Tibial nerve (tissue), 4 donors: ENCODE results near the gene NT5DC2. TPM values are rescaled to one million over a fixed set of nuclear protein-coding genes. Genes with fewer than 3 reads are reported as not detected.
A peak's percentile ranks its signal among the peaks of the same experiment; 100 is the strongest.

Source experiments
- DNase-seq, 2 donors: peaks; one replicate each; pipeline ENCODE4 v3.0.0-alpha.2; 2019; ENCODE audit warnings: low spot score in 2 of 2
- H3K27ac ChIP-seq, 4 donors: fragments of 200-600 bp; sonication (generic) in 3 of 4; one replicate each; pipeline ENCODE4 v1.5.1; 2017 to 2019; ENCODE audit warnings: mild to moderate bottlenecking in 1 of 4
- H3K27me3 ChIP-seq, 2 donors: fragments of 200-600 bp; sonication (generic) in 1 of 2; one replicate each; pipeline versions ENCODE4 v1.5.1 to v1.6.0; 2017 to 2019
- H3K36me3 ChIP-seq, 3 donors: fragments of 200-600 bp; sonication (generic); one replicate each; pipeline ENCODE4 v1.5.1; 2018 to 2019
- H3K4me1 ChIP-seq, 4 donors: fragments of 200-600 bp; sonication (generic) in 3 of 4; one replicate each; pipeline ENCODE4 v1.5.1; 2017 to 2019
- H3K4me3 ChIP-seq, 4 donors: fragments of 200-600 bp; sonication (generic) in 3 of 4; one replicate each; pipeline ENCODE4 v1.5.1; 2017 to 2019; ENCODE audit warnings: mild to moderate bottlenecking in 1 of 4, moderate library complexity in 1 of 4
- H3K9me3 ChIP-seq, 4 donors: fragments of 200-600 bp; sonication (generic) in 3 of 4; one replicate each; pipeline ENCODE4 v1.5.1; 2017 to 2019
- EP300 ChIP-seq, 2 donors: sonication (generic); formaldehyde crosslinking; IDR thresholded peaks; one replicate each; pipeline ENCODE4 v1.6.1; 2017; ENCODE audit warnings: antibody characterized with exemption in 2 of 2, mild to moderate bottlenecking in 1 of 2
- POLR2A ChIP-seq, 2 donors: fragments of 450-650 bp; IDR thresholded peaks; one replicate each; pipeline ENCODE4 v1.6.1; 2017; ENCODE audit warnings: antibody characterized with exemption in 2 of 2, mild to moderate bottlenecking in 2 of 2, moderate library complexity in 2 of 2
- WGBS, 2 donors: methylation state at CpG; one replicate each; pipeline ENCODE4 v1.1.5; 2018; 5-methylcytosine and 5-hydroxymethylcytosine counted together
- total RNA-seq, 4 donors: library from RNA; depleted of rRNA; stranded (reverse); fragments of >200 nt; gene quantifications; one replicate each; pipeline ENCODE4 v1.1.0, GENCODE V29; 2016
- TF ChIP-seq, protein P1 (sequence below), 5 experiments: fragments of 200-600 bp in 3 of 5; fragments of 450-650 bp in 2 of 5; sonication (generic) in 3 of 5; IDR thresholded peaks; one replicate each; pipeline ENCODE4 v1.5.1; 2016 to 2019; ENCODE audit warnings: antibody characterized with exemption in 5 of 5, mild to moderate bottlenecking in 3 of 5, moderate library complexity in 2 of 5

NT5DC2 gene
- total RNA-seq, 4 donors from 2014 or later, result 71.1 to 133 (median 94.2) TPM

DNA sequence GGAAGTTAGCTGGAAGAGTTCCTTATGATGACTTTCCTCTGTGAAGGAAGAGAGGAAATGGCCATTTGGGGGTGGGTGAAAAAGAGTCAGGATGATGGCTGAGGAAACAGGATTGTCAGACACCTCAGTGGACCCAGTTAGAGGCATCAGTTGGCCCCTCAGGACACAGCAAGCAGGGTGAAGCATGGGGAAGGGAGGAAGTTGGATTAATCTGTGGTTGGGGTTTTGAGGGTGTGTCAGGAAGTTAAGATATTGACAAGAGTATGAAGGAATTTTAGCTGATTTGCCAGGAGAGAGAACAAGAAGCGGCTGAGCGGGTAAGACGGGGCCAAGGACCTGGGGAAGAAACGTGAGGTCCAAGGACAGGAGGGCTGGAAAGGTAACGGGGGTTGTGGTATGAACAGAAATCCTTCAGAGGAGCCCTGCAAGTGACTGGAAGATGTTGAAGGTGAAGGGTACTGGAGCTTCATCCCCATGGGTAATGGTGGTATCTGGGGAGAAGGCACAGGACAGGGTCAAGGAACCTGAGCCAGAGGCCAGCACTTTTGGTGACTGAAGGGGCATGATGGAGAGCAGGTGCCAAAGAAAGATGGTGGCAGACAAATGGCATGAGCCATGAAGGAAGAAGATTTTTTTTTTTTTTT, 5.5 kb upstream of the NT5DC2 start:
- no peaks in the 10 kb centered on the region for H3K9me3 ChIP-seq
- H3K27ac ChIP-seq, result peak overlapping the region in 1 of 4 donors; percentile 15
- no peak overlapping the region for H3K4me3 ChIP-seq
- peaks cover 0 to 53% (median 23%) of the 10 kb centered on the region in 4 donors for H3K4me1 ChIP-seq
- DNase-seq, result no peak
- H3K27me3 ChIP-seq, result no peaks in the 10 kb centered on the region
- peaks cover 0 to 25% (median 0%) of the 10 kb centered on the region in 3 donors for H3K36me3 ChIP-seq
- 80 to 82% methylated on average over 5 of the region's 5 CpGs for WGBS, 2 donors
- TF ChIP-seq EP300 (IDR thresholded peaks at IDR 0.05), result no peak
- TF ChIP-seq POLR2A (IDR thresholded peaks at IDR 0.05), result no peak
- TF ChIP-seq, protein P1, sequence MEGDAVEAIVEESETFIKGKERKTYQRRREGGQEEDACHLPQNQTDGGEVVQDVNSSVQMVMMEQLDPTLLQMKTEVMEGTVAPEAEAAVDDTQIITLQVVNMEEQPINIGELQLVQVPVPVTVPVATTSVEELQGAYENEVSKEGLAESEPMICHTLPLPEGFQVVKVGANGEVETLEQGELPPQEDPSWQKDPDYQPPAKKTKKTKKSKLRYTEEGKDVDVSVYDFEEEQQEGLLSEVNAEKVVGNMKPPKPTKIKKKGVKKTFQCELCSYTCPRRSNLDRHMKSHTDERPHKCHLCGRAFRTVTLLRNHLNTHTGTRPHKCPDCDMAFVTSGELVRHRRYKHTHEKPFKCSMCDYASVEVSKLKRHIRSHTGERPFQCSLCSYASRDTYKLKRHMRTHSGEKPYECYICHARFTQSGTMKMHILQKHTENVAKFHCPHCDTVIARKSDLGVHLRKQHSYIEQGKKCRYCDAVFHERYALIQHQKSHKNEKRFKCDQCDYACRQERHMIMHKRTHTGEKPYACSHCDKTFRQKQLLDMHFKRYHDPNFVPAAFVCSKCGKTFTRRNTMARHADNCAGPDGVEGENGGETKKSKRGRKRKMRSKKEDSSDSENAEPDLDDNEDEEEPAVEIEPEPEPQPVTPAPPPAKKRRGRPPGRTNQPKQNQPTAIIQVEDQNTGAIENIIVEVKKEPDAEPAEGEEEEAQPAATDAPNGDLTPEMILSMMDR (IDR thresholded peaks at IDR 0.05), result no peak

DNA sequence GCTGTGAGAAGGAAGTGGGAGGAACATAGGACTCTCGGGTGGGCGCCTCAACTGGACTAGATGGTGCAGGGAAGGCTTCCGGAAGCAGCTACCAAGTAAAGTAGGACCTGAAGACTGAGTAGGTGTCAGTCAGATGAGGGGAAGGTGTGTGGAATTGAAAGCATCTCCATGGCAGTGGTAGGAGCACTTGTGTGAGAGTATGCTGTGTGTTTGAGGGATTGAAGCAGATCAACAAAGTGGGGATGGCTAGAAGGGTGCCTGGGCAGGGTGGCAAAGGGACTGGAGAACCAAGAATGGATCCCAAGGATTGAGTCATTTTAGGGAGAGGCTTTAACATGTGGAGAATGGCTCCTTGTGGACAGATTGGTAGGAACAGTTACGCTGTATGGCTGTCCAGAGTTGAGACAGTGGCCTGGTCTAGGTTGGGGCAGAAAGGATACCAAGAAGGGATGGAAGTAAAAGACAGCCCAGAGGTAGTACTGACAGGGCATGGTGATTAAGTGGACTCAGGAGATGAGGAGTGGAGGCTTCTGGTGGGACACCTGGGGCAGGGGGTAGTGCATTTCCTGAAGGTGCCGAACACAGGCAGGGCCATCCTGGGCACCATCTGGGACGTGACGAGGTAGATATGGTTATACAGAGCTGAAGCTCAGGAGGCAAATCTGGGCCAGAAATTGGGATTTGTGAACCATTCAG, 4.2 kb upstream of the NT5DC2 start:
- DNase-seq, result no peak
- H3K4me1 ChIP-seq, result peaks cover 0 to 57% (median 28%) of the 10 kb centered on the region in 4 donors
- TF ChIP-seq POLR2A (IDR thresholded peaks at IDR 0.05) (no peak), EP300 (IDR thresholded peaks at IDR 0.05) (no peak)
- TF ChIP-seq, protein P1 (IDR thresholded peaks at IDR 0.05), result no peak

DNA sequence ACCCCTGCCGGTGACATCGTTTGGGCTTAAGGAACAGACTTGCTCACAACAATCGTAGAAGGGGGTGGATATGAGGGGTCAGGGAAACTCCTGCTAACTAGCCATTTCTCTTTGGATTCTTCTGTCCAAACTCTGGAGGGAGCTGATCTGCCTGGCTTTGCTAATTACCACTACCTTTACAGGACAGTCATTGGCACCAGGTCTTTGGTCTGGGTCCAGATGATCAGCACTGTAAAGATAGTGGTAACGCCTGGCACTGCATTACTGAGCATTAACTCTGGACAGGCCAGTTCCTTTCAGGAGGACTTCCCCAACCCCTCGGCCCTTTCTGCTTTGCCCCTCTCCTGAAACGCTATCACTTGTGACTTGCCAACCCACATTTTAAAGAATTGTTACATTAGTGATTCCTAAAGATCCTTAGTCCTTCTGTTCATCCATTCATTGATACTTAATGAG, 3.5 kb upstream of the NT5DC2 start:
- Histone ChIP-seq H3K9me3 (no peaks in the 10 kb centered on the region), H3K4me1 (peaks cover 0 to 64% (median 31%) of the 10 kb centered on the region in 4 donors), H3K4me3 (peak overlapping the region; percentile 53 to 83 (median 70)), H3K36me3 (peaks cover 0 to 15% (median 0%) of the 10 kb centered on the region in 3 donors), H3K27ac (peak overlapping the region; percentile 7 to 90 (median 84)), H3K27me3 (no peaks in the 10 kb centered on the region)
- 0 to 5% methylated on average over 6 of the region's 6 CpGs for WGBS, 2 donors
- no peak for DNase-seq
- TF ChIP-seq EP300 (IDR thresholded peaks at IDR 0.05) (no peak), POLR2A (IDR thresholded peaks at IDR 0.05) (no peak)

More for the DNA sequence above, 4.2 kb upstream of the NT5DC2 start:
- H3K4me3 ChIP-seq, result peak overlapping the region; percentile 53 to 83 (median 70)
- H3K27ac ChIP-seq, result peak overlapping the region in 3 of 4 donors; percentile 83 to 90 (median 84)
- H3K9me3 ChIP-seq, result no peaks in the 10 kb centered on the region
- H3K36me3 ChIP-seq, result peaks cover 0 to 18% (median 0%) of the 10 kb centered on the region in 3 donors
- no peaks in the 10 kb centered on the region for H3K27me3 ChIP-seq
- WGBS, 2 donors, result 75 to 79% methylated on average over 7 of the region's 7 CpGs

DNA sequence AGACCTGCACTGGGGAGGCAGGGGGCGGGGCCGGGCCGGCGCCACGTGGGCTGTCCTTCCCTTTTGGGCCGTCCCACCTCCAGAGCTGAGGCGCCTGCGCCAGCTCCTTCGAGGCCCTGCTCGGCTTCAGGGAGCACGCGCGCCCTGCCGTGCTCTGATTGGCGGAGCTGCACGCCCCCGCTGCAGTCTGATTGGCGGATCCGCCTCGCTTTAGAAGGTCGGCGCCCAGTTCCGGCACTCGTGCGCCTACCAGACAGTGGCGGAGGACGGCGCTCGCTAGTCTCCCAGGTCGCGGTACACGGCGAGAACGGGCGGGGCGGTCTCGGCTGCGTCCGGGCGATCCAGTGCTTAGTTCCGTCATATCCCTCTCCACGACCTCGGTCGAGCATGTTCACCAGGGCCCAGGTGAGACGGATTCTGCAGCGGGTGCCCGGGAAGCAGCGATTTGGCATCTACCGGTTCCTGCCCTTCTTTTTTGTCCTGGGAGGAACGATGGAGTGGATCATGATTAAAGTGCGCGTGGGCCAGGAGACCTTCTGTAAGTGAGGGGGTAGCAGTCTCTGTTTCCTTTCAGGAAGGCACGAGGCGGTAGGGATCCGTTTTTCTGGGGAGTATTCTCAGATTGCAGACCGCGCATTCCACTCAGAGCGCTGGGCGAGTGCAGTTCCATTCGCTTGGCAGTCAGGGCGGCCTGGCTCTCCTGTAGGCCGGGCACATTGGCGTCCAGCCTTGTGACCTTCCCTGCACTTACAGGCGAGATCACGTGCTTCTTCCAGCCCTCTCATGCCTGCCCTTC, 2.9 kb upstream of the NT5DC2 start, which contains the start of gene UQCC5:
UQCC5 (plus strand) TSS at position 237 of the 796 bp plus-strand sequence; CDS start at position 388, 151 bp downstream.
- Histone ChIP-seq H3K4me3 (peak within 1 kb of the TSS; percentile 53 to 83 (median 70)), H3K9me3 (no peaks in the 10 kb centered on the region), H3K36me3 (peaks cover 0 to 8% (median 0%) of the 10 kb centered on the region in 3 donors), H3K27me3 (no peaks in the 10 kb centered on the region), H3K27ac (peak within 1 kb of the TSS; percentile 7 to 93 (median 86)), H3K4me1 (peaks cover 0 to 70% (median 31%) of the 10 kb centered on the region in 4 donors)
- TF ChIP-seq POLR2A (IDR thresholded peaks at IDR 0.05), result peak; percentile 99 to 100
- TF ChIP-seq, protein P1 (IDR thresholded peaks at IDR 0.05), result peak in 2 of 5 experiments; percentile 36 to 48
- TF ChIP-seq EP300 (IDR thresholded peaks at IDR 0.05), result peak; percentile 89 to 100
- peak; percentile 94 to 95 for DNase-seq
- 0% methylated on average over 38 to 56 of the region's 65 CpGs for WGBS, 2 donors

DNA sequence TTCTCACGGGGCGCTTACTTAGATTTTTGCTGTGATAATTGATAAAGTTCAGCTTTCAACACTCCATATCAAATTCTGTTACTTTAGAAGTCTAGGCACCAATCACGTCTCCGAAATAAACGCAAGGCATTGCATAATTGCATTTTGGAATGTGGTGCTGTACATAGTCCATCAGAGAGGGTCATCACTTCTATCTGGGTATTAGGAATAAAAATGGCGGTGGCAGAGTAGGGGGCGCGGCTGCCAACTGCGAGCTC, 2.4 kb upstream of the NT5DC2 start:
- Histone ChIP-seq H3K9me3 (no peaks in the 10 kb centered on the region), H3K36me3 (peaks cover 0 to 4% (median 0%) of the 10 kb centered on the region in 3 donors), H3K27me3 (no peaks in the 10 kb centered on the region), H3K27ac (peak overlapping the region in 2 of 4 donors; percentile 55 to 84), H3K4me1 (peaks cover 0 to 75% (median 34%) of the 10 kb centered on the region in 4 donors), H3K4me3 (peak overlapping the region in 2 of 4 donors; percentile 67 to 73)
- no peak for DNase-seq
- TF ChIP-seq, protein P1 (IDR thresholded peaks at IDR 0.05), result no peak
- TF ChIP-seq EP300 (IDR thresholded peaks at IDR 0.05) (no peak), POLR2A (IDR thresholded peaks at IDR 0.05) (no peak)
- 16 to 22% methylated on average over 9 of the region's 9 CpGs for WGBS, 2 donors
